HPDE6-E6E7 (cell line): ENCODE data around the gene CACNA1C.

Source experiments
- DNase-seq: peaks from one replicate; pipeline ENCODE4 v3.0.0; 2011; ENCODE audit warnings: missing footprints; ENCODE audit errors: extremely low spot score

Gene CACNA1C

GRCh38 chr12:2627076-2627834 lies 574.5 kb downstream of the CACNA1C start:
- DNase-seq = no peak

DNA sequence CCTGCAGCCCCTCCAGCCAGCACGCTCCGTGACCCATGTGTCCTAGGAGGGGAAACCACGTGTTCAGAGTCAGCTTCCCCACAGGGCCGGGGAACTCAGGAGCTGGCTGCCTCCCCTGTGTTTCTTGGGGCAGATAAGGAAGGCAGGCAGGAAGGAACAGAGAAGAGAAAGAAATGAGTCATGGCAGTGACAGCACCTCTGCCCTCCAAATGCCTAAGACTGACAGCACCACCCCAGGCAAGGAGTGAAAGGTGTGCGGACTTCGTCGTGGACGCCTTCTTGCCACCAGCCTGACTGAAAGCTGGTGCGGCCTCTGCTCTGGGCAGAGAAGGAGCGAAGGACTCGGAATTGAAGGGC lies 575.0 kb downstream of the CACNA1C start:
- DNase-seq = no peak

GRCh38 chr12:2628401-2628800 lies 575.6 kb downstream of the CACNA1C start:
- DNase-seq = no peak

GRCh38 chr12:2629051-2629450 lies 576.3 kb downstream of the CACNA1C start:
- no peak for DNase-seq

GRCh38 chr12:2631653-2632350 lies 579.0 kb downstream of the CACNA1C start:
- no peak for DNase-seq

- no peak for DNase-seq
These were observed 580.5 kb downstream of the CACNA1C start for GRCh38 chr12:2633176-2633824.

GRCh38 chr12:2633825-2634200 lies 581.0 kb downstream of the CACNA1C start:
- DNase-seq = no peak

DNA sequence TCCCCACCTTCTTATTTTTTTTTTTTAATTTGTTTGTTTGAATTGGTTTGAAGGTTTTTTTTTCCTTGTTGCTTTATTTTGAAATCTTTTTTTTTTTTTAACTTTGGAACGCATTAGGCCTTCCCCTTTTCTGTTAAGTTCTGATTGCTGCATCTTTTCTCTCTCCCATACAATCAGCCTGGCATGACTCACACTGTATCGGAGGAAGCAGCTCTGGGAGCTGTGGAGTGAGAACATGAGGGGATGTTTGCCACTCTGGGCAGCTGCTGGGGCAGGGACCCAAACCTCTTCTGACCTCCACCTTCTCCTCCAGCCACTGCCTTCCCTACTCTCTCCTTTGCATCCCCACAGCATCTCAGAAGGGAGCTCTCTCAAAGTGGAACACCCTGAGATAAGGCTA lies 581.7 kb downstream of the CACNA1C start:
- DNase-seq = no peak

GRCh38 chr12:2636741-2637340 lies 584.1 kb downstream of the CACNA1C start:
- no peak for DNase-seq

DNA sequence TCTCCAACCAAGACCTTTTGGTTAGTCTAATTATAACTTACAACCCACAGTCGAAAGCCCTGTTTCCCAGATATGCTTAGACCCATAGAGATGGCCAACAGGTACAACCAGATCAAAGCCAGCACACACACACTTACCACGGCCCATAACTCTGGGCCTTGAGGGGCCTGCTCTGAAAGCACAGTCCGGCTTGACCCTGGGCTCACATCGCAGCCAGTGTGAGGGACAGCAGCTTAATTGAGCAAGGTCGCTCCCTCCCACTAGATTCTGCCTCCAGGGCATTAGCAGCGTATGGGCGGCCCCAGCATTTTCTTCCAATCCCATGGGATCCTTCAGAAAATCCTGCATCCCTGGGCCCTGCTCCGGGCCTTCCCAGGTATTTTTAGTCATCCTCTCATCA lies 584.6 kb downstream of the CACNA1C start:
- DNase-seq = no peak

DNA sequence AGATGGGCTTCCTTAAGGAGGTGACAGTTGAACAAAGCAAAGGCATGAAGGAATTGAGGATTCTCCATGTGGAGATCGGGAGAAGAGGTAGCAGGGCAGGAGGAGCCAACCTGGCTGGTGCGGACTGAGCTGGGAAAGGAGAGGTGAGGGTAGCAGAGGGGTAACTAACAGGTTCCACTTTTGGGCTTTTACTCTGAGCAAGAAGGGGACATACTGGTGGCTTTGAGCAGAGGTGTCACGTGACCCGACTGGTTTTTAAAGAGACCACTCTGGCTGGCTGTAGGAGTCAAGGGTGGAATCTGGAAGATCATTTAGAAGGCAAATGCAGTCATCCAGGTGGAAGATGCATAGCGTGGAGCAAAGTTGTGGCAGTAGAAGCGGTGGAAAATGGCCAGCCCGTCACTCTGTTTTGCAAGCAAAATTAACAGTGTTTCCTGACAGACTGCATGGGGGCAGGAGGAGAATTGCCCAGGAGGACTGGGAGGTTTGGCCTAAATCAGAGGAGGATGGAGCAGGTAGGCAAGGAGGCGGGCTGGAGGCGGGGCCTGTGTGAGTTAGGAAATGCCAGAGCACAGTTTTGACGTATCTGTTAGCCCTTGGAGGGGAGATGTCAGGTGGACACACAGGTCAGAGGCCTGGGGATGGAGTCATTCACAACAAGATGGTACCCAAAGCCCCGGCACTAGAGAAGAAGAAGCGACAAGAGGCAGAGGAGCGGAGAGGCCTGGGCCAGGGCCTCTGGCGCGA lies 585.7 kb downstream of the CACNA1C start:
- no peak for DNase-seq

- no peak for DNase-seq
These were observed 586.2 kb downstream of the CACNA1C start for GRCh38 chr12:2639020-2639298.

GRCh38 chr12:2640281-2640680 lies 587.5 kb downstream of the CACNA1C start:
- DNase-seq = peak; percentile 12

GRCh38 chr12:2640709-2641108 lies 587.9 kb downstream of the CACNA1C start:
- DNase-seq = peak; percentile 76

- DNase-seq = no peak
These were observed 588.4 kb downstream of the CACNA1C start for GRCh38 chr12:2641207-2641606.

- no peak for DNase-seq
These were observed 589.0 kb downstream of the CACNA1C start for GRCh38 chr12:2641761-2642160.

DNA sequence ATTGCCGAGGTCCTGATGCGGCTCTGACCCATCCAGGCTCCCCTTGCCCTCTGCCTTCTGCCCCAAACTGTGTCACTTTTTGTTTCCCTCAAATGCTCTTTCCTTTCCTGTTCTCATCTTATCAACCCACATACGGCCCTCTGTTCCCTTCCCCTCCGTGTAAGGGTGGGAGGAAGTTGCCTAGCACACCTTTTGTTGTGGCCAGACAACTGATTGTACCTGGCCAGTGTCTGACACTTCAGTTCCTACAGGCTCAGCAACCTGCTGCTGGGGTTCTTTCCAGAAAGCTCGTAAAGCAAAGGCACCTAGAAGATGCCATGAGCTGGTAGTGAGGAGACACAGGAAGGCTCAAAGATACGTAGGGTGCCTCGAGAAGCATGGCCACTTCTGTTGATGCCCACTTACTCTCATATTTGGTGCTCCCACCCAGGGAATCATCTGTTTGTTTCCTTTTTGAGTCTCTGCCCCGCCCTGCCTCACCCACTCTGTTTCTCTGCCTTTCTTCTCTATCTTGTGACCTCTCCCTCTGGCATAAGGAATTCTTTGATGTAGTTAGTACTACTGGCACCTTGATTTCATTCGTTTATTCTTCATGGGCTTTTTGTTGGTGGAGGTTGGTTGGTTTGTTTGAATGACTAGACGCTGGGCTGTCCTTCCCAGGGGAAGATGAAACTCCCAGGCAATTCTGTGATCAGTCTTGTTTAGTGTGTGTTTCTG lies 589.5 kb downstream of the CACNA1C start:
- DNase-seq = no peak

DNA sequence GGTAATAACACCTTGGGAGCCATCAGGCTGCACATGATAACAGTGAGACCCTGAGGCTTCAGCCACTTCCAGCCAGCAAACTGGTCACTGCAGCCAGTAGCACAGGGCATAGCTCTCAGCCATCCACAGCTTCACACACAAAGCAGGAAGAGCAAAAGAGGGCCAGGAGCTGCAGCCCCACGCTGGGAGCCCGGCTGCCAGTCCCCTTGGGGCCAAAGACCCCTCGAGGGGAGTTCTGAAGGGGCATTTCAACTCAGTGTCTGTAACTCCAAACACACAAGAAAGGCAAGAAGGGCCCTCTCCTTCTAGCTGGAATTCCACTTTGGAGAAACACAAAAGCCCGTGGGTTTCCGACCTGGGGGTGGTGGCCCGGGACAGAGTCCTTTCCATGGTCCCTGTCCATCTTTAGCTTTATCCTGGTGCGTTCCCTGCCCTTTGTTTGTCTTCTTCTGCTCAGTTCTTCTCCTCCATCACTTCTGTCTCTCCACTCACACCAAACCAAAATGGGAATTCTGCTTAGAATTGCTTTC lies 590.2 kb downstream of the CACNA1C start:
- DNase-seq = no peak

GRCh38 chr12:2643576-2644135 lies 590.9 kb downstream of the CACNA1C start:
- no peak for DNase-seq

GRCh38 chr12:2644683-2645405 lies 592.1 kb downstream of the CACNA1C start:
- DNase-seq = no peak
